Measurements from ENCODE around the gene THRAP3.
A peak's percentile ranks its signal among the peaks of the same experiment; 100 is the strongest.

THRAP3 gene

DNA sequence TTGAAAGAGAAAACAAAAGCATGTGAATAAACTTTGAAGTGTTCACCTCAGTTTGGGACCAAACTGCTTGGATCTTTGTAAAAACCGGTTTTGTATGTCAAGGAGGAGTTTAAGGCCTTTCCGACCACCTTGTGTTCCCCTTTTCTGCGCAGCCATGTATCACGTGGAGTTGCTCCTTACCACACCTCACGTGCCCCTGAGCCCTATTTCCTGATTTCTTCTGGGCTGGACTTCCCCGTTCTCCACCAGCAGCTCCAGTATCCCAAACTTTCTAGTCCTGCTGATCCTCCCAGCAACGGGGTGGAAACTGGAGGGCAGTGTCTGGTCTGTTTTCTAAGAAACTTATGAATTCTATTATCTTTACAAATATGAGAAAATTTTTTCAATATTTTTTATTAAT lies 80.3 kb downstream of the THRAP3 start:
- DNase-seq, result no peak

DNA sequence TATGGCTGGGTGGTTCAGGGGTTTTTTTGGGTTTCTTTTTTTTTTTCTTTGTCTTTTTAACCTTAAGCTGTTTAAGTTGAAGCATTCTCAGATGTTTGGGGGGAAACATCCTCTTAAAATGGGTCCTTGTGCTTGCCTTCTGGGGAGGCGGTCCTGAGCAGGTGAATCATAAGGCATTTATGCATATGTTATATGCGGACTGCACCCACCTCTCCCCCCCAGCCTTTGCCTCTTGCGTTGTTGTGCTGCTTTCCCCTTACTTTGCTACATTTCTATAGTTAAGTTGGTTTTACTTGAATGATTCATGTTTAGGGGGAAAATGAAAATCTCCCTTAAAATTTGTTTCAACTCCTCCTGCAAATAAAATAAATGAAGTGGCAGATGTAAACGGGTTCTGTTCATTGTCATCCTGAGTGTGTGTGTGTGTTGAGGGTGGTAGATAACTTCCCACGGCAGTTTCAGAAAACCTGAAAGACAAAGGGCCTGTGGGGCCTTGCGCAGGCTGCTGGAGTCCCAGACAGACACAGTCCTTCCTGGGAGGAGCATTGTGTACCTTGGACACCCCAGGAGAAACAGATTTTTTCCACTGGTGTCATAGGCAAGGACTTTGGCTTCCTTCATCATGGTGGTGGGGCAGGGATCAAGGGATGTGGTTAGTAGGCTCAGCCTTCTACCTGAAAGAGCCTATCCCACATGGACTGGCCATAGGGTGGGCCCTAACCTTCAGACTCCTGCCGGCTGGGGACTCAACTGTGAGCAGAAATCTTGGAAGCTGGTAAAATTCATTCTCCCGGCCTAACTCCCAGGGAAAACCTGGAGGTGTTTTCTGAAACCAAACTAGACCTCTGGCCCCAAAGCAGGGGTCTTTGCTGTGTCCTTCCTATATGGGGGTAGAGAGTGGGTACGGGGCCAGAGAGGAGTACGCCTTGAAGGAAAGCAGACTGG lies 81.0 kb downstream of the THRAP3 start:
- DNase-seq, result no peak

DNA sequence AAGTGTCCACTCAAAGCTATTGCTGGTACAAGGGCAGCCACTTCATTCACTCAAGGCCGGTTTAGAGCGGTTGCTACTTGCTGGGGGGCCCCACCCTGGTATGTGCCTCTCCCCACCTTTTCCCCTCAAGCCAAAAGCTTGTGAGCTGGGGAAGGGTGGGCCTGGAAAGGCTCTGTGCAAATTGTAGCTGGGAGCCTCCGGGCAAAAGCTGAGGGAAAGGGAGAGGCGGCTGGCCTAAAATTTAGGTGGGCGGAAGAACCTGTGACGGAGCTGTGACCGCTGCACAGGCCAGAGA lies 81.6 kb downstream of the THRAP3 start:
- no peak for DNase-seq

DNA sequence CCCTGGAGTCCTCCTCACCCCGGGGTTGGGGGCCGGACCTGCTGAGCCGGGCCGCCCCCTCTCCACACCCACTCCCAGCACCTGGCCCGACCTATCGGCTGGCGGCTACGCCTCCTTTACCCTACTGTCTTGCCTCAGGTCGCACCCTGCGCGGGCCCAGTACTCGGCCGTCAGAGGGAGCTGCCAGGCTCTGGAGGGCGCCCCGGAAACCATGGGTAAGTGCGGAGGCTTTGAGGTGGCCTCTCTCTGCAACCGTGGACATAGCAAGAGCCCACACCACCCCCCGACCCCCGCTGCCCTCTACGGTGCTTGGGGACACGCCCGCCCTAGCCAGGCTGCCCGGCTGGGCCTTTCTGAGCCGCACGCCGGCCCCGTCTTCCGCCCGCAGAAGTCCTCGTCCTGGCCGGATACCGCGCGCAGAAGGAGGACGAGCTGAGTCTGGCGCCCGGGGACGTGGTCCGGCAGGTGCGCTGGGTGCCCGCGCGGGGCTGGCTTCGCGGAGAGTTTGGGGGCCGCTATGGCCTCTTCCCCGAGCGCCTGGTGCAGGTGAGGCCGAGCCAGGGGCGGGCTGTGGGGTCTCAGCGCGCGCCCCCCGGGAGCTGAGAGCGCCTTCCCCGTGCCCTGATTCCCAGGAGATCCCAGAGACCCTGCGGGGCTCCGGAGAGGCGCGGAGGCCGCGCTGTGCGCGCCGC lies 82.1 kb downstream of the THRAP3 start, which contains the start of gene SH3D21:
TSS of gene SH3D21 (plus strand) at position 159 of the 692 bp plus-strand sequence. CDS start at position 212, 53 bp downstream.
- DNase-seq, result no peak

DNA sequence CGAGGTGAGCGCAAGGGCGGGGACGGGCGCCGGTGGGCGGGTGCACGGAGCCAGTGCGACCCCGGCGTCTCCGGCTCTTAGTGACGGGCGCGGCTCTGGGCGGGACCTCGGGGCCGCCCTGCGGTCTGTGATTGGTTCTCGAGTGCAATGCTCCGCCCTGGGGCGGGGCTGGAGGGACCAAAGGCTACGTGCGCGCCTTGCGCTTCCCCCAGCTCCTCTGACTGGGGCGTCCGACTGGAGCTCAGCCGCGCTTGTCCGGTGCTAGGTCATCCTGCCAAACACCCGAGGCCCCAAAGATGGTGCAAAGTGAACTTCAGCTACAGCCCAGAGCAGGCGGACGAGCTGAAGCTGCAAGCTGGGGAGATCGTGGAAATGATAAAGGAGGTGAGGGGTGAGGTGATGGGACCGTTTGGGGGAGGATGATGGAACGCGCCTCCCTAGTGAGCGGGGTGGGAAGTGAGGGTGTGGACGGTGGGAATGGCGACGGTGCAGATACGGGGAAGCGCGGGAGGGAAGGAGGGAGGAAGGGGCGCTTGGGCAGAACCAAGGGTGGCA lies 82.7 kb downstream of the THRAP3 start:
- DNase-seq, result peak in 1 of 2 experiments; percentile 59

GRCh38 chr1:36307601-36308330 lies 83.5 kb downstream of the THRAP3 start:
- no peak for DNase-seq

DNA sequence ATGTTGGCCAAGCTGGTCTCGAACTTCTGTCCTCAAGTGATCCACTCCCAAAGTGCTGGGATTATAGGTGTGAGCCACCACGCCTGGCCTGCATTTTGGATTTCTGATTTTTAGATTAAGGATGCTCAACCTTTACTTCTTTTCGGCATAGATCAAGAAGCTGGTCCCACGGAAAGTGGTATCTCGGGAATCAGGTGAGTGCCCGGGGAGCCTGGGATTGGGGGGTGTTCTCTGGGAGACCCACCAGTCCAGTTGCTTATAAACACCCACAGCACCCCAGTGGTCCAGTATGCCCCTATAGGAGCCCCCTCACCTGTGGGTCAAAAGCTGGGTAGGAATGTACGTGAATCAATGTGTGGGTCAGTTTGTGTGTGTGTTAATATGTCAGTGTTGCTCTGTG lies 85.2 kb downstream of the THRAP3 start:
- DNase-seq, result no peak

DNA sequence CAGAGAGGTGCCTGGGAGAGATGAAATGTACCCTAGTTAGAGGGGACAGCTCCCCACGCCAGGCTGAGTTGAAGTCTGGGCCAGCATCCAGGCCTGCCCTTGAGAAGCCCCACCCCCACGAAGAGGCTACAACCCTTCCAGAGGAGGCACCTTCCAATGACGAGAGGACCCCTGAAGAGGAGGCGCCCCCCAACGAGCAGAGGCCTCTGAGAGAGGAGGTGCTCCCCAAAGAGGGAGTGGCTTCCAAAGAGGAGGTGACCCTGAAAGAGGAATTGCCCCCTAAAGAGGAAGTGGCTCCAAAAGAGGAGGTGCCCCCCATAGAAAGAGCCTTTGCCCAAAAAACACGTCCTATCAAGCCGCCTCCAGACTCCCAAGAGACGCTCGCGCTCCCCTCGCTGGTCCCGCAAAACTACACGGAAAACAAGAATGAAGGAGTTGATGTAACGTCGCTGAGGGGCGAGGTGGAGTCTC lies 96.1 kb downstream of the THRAP3 start:
- no peak for DNase-seq

DNA sequence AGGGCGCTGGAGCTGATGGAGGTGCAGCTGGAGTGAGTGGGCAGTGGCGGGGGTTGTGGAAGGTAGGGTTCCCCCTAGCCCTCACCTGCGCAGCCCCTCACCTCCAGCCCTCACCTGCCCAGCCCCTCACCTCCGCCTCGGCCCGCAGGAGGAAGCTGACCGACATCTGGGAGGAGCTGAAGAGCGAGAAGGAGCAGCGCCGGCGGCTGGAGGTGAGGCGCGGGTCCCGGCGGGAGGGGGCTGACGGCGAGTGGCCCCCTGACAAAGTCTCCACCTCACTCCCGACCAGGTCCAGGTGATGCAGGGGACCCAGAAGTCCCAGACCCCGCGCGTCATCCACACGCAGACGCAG lies 96.5 kb downstream of the THRAP3 start:
- DNase-seq, result no peak

- no peak for DNase-seq
Measured at GRCh38 chr1:36321119-36321951, 97.1 kb downstream of the THRAP3 start.

GRCh38 chr1:36322041-36322785 lies 98.0 kb downstream of the THRAP3 start:
- no peak for DNase-seq

DNA sequence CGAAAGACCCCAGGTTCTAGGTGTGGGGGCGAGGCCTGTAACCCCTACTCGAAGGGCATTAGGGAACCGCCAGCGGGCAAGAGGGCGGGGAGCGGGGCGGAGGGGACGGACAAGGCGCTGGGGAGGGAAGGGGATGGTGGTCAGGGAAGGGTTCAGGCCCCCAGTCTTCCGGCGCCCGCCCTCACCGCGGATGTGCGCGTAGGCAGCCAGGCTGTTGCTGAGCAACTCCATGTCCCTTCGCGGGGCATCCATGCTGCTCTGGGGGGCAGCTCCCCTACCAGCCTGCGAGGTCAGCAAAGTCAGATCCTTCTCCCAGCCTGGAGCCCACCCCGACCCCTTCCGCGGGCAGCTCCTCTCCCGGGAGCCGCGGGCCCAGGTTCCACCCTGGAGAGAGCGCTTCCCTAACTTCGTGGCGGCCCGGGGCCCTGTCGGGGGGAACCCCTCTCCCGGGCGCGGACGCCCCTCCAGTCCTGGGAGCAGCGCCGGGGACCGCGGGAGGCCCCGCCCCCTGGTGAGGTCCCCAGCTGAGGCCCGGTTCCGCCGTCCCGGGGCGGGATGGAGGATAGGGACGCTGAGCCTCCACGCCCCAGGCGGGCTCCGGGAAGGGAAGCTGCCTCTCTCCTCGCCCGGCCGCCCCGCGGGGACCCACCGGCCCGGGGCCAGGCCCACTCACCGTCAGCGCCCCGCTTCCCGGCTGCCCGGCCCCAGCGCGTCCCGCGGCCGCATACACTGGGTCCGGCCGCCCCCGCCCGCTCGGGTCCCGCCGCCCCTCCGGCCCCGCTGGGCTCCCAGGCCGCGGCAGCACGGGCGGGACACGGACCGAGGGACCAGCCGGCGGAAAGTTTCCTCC lies 98.8 kb downstream of the THRAP3 start:
- DNase-seq, result no peak

- DNase-seq, result peak in 1 of 2 experiments; percentile 29
Measured at GRCh38 chr1:36323636-36324352, 99.6 kb downstream of the THRAP3 start, which contains the start of gene EVA1B. EVA1B (minus strand) TSS chr1:36323645; CDS start chr1:36323037, 608 bp downstream.

- DNase-seq, result no peak
Measured at GRCh38 chr1:36324353-36324703, 100.1 kb downstream of the THRAP3 start.

- no peak for DNase-seq
Measured at GRCh38 chr1:36326499-36326898, 102.3 kb downstream of the THRAP3 start.

DNA sequence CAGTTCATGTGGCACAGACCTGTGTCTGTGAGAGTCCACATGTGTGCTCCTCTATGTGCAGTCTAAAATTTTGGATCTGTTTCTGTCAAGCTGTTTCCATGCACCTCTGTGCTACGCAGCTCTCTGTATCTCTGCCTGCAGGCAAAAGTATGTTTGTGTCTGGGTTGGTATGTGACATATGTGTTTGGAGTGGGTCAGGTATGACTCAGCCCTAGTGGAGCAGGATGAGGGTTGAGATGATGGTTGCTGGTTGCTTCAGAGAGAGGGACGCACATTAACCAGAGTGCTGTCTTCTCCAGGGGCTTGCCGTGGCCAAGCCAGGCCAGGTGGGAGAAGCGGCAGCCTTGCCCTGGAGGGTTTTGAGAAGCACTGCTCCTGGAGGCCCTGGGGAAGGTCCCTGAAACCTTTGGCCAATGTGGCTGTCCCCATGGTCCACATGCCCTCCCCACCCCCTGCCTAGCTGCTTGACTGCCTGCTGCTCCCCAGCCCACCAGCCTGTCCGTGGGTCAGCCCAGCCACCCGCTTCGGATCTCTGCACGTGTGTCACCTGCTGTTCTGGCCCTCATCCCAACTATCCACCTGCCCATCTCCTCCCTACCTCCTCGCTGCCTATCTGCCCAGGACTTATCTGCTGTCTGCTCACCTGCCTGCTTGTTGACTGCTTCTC lies 103.3 kb downstream of the THRAP3 start:
- DNase-seq, result no peak

DNA sequence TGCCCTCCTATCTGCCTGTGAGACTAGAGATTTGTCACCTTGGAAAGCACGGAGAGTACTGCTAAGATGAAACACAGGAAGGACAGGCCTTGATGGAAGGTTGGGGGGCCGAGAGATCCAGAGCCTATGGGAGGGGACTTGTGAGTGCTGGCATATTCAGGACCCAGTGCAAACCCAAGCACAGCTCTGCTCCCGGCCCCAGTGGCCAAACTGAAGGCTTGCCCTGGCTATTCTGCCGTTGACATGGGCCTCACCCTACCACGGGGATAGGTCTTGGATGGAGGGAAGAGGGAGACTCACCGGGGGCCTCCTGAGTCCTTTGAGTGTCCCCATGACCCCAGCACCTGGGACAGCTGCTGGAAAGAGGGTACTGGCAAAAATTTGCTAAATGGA lies 103.8 kb downstream of the THRAP3 start:
- DNase-seq, result no peak

DNA sequence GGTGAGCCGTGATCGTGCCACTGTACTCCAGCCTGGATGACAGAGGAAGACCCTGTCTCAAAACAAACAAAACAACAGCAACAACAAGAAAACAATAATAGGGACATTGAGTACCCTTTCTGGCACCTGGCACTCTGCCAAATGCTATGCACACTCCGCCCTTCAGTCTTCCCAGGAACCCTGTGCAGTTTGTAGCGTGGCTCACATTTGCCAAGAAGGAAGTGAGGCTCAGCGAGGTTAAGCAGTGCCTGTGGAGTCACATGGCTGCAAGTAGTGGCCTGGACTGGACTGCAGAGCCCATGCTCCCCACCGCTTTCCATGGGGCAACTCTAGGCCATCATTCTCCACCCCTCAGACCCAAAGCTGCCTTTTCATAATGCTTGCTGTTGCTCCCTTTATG lies 104.5 kb downstream of the THRAP3 start:
- DNase-seq, result no peak

DNA sequence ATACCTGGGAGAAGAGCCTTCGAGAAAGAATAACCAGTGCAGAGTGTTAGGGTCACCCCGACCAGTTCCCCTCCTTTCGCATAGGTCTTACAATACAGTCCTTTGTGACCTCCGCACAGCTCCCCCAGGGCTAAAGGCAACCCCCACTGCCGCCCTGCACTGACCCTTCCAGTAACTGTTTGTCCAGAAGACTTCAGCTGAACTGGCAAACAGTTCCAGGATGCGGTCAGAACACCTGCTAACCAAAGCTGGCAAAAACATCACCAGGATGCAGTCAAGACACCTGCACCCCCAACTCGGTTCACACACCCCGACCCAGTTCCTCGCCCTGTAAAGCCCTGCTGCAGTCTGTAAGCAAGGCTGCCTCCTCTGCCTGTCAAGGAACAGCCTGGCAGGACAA lies 105.6 kb downstream of the THRAP3 start:
- DNase-seq, result no peak
